ENCODE data around the gene CNN2. TPM values are rescaled to one million over a fixed set of nuclear protein-coding genes. Genes with fewer than 3 reads are reported as not detected.
"Not testable (repeated sequence)": the region's sequence is repeated elsewhere in the genome, so short reads cannot be mapped to it uniquely, and the experiment has no call there.

CNN2 gene
- total RNA-seq, 1 experiment from 2014 or later, result 524 TPM

- Histone ChIP-seq H3K27ac (ENCODE audit: insufficient read length, low read depth, low read length) (peak within 1 kb of the TSS; percentile 52), H3K23ac (ENCODE audit: insufficient read length, low read depth, low read length) (no peak within 1 kb of the TSS), H3K18ac (ENCODE audit: insufficient read length, low read depth, low read length) (peak within 1 kb of the TSS; percentile 97), H3K4me2 (ENCODE audit: insufficient read depth, insufficient read length, low read length) (peak within 1 kb of the TSS; percentile 64), H2BK12ac (ENCODE audit: insufficient read length, low read depth, low read length) (no peak within 1 kb of the TSS), H3K9me3 (ENCODE audit: control insufficient read depth, low read depth, low read length) (no peaks in the 10 kb centered on the region), H4K91ac (ENCODE audit: insufficient read length, low read depth, low read length) (no peak within 1 kb of the TSS), H2BK5ac (ENCODE audit: insufficient read length, low read length) (peak within 1 kb of the TSS; percentile 100), H3K79me1 (ENCODE audit: insufficient read depth, low read depth, low read length, poor library complexity, severe bottlenecking) (peaks cover 5% of the 10 kb centered on the region), H4K8ac (replicated peaks; ENCODE audit: insufficient read length, low read depth, low read length) (no peak within 1 kb of the TSS), H3K4ac (ENCODE audit: low read depth, low read length) (no peak within 1 kb of the TSS), H3K79me2 (ENCODE audit: insufficient read depth, low read length) (peaks cover 37% of the 10 kb centered on the region; the same call in 1 of the 2 replicates), H2BK120ac (ENCODE audit: low read depth, low read length, poor library complexity, severe bottlenecking) (no peak within 1 kb of the TSS), H3K4me1 (ENCODE audit: insufficient read depth, low read length) (no peaks in the 10 kb centered on the region; the same call in 1 of the 2 replicates), H2AK5ac (ENCODE audit: insufficient read length, low read length) (no peak within 1 kb of the TSS), H4K20me1 (ENCODE audit: control insufficient read depth, insufficient read depth, insufficient read length) (no peaks in the 10 kb centered on the region), H3K14ac (ENCODE audit: insufficient read depth, low read length) (peak within 1 kb of the TSS; percentile 88), H3K27me3 (ENCODE audit: insufficient read depth, low read length) (no peaks in the 10 kb centered on the region), H4K5ac (ENCODE audit: insufficient read length, low read depth, low read length) (peak within 1 kb of the TSS; percentile 56), H3K56ac (ENCODE audit: insufficient read length, low read depth, low read length) (peak within 1 kb of the TSS; percentile 8), H3T11ph (ENCODE audit: low read length) (no peak within 1 kb of the TSS), H2AFZ (ENCODE audit: low read length) (no peak within 1 kb of the TSS), H2BK20ac (ENCODE audit: low read depth, low read length, poor library complexity, severe bottlenecking) (no peak within 1 kb of the TSS), H3K9ac (ENCODE audit: extremely low read depth, insufficient read length, low read length) (peak within 1 kb of the TSS; percentile 84), H3K23me2 (ENCODE audit: insufficient read length, low read depth, low read length, poor library complexity, severe bottlenecking) (peaks cover 10% of the 10 kb centered on the region), H2BK15ac (ENCODE audit: low read depth, low read length) (no peak within 1 kb of the TSS; the same call in 1 of the 2 replicates)
- Mint-ChIP-seq H3K9me3 (no peaks in the 10 kb centered on the region; a peak in 1 of 5 replicates), H3K4me1 (peaks cover 18 to 37% of the 10 kb centered on the region in 2 experiments), H3K27ac (peak within 1 kb of the TSS; percentile 99 to 100 (median 99)), H3K27me3 (ENCODE audit: low read depth) (no peaks in the 10 kb centered on the region; the same call in 1 of the 2 replicates), H3K4me3 (peak within 1 kb of the TSS; percentile 89 to 91), H3K36me3 (ENCODE audit: insufficient read depth in 1 of 3, low read depth in 3 of 3) (peaks cover 0 to 6% (median 0%) of the 10 kb centered on the region in 3 experiments; a peak in 3 of 7 replicates)
- DNase-seq, result peak; percentile 93
- TF ChIP-seq CTCF (conservative IDR thresholded peaks at IDR 0.05), result no peak
- WGBS (ENCODE audit: extremely low coverage, insufficient read length, low lambda C conversion rate), result no CpG with 5 or more reads among the region's 68 CpGs
Measured at GRCh38 chr19:1020868-1021425, 5.5 kb upstream of the CNN2 start, which contains the start of gene TMEM259. TSS of gene TMEM259 (minus strand) at chr19:1021123. CDS start at chr19:1020996, 127 bp downstream.

GRCh38 chr19:1023883-1024188 is 2.6 kb upstream of the CNN2 start:
- not testable (repeated sequence) for H2AK5ac ChIP-seq (ENCODE audit: insufficient read length, low read length); H3K27ac Mint-ChIP-seq; H3K9ac ChIP-seq (ENCODE audit: extremely low read depth, insufficient read length, low read length); H3K79me1 ChIP-seq (ENCODE audit: insufficient read depth, low read depth, low read length, poor library complexity, severe bottlenecking); H2AFZ ChIP-seq (ENCODE audit: low read length); H3K18ac ChIP-seq (ENCODE audit: insufficient read length, low read depth, low read length); H3K27me3 ChIP-seq (ENCODE audit: insufficient read depth, low read length); H3K23ac ChIP-seq (ENCODE audit: insufficient read length, low read depth, low read length); H3K4me1 ChIP-seq (ENCODE audit: insufficient read depth, low read length); H3T11ph ChIP-seq (ENCODE audit: low read length); H3K4me3 Mint-ChIP-seq; H2BK12ac ChIP-seq (ENCODE audit: insufficient read length, low read depth, low read length); H4K91ac ChIP-seq (ENCODE audit: insufficient read length, low read depth, low read length); H3K27me3 Mint-ChIP-seq (ENCODE audit: low read depth); H2BK120ac ChIP-seq (ENCODE audit: low read depth, low read length, poor library complexity, severe bottlenecking); H4K20me1 ChIP-seq (ENCODE audit: control insufficient read depth, insufficient read depth, insufficient read length); H3K4ac ChIP-seq (ENCODE audit: low read depth, low read length); DNase-seq; H2BK20ac ChIP-seq (ENCODE audit: low read depth, low read length, poor library complexity, severe bottlenecking); H4K5ac ChIP-seq (ENCODE audit: insufficient read length, low read depth, low read length); H3K56ac ChIP-seq (ENCODE audit: insufficient read length, low read depth, low read length); H3K14ac ChIP-seq (ENCODE audit: insufficient read depth, low read length); H3K9me3 Mint-ChIP-seq; H2BK15ac ChIP-seq (ENCODE audit: low read depth, low read length); H3K36me3 Mint-ChIP-seq (ENCODE audit: insufficient read depth in 1 of 3, low read depth in 3 of 3); H4K8ac ChIP-seq (replicated peaks; ENCODE audit: insufficient read length, low read depth, low read length); H3K4me2 ChIP-seq (ENCODE audit: insufficient read depth, insufficient read length, low read length); H3K27ac ChIP-seq (ENCODE audit: insufficient read length, low read depth, low read length); H2BK5ac ChIP-seq (ENCODE audit: insufficient read length, low read length); H3K9me3 ChIP-seq (ENCODE audit: control insufficient read depth, low read depth, low read length)
- H3K4me1 Mint-ChIP-seq, result peaks cover 5 to 23% of the 10 kb centered on the region in 2 experiments; a peak in 3 of 4 replicates
- H3K23me2 ChIP-seq (ENCODE audit: insufficient read length, low read depth, low read length, poor library complexity, severe bottlenecking), result peaks cover 26% of the 10 kb centered on the region
- H3K79me2 ChIP-seq (ENCODE audit: insufficient read depth, low read length), result peaks cover 28% of the 10 kb centered on the region; the same call in 1 of the 2 replicates
- whole genome bisulfite sequencing (ENCODE audit: extremely low coverage, insufficient read length, low lambda C conversion rate), result no CpG with 5 or more reads among the region's 5 CpGs

Measured in H9 (cell line).